Inflammatory macrophage treated with lipopolysaccharide for 1 hour (primary cell): ENCODE data around the gene PRR33.

Source experiments
- DNase-seq, 2 donors: peaks; one replicate each; pipeline ENCODE4 v3.0.0-alpha.2; 2020 to 2022

Gene PRR33

DNA sequence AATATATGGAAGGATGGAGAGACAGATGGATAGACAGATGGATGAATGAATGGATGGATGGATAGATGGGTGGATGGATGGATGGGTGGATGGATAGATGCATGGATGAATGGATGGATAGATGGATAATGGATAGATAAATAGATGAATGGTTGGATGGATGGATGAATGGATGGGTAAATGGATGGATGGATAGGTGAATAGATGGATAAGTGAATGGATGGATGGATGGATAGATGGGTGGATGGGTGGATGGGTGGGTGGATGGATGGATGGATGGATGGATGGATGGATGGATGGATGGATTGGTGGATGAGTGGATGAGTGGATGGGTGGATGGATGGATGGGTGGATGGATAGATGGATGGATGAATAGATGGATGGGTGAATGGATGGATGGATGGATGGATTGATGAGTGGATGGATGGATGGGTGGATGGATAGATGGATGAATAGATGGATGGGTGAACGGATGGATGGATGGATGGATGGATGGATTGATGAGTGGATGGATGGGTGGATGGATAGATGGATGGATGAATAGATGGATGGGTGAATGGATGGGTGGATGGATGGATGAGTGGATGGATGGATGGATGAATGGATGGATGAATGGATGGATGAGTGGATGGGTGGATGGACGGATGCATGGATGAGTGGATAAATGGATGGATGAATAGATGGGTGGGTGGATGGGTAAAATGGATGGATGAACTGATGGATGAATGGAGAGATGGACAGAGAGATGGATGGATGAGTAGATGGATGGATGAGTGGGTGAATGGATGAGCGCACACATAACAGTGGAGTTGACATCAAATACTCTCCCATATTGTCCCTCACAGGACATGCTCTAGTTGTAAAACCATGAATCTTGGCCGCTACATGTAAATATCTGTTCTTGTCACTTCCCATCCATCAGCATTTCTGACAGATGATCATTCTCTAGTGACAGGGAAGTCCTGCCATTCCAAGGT is 30.0 kb downstream of the PRR33 start:
- no peak for DNase-seq

DNA sequence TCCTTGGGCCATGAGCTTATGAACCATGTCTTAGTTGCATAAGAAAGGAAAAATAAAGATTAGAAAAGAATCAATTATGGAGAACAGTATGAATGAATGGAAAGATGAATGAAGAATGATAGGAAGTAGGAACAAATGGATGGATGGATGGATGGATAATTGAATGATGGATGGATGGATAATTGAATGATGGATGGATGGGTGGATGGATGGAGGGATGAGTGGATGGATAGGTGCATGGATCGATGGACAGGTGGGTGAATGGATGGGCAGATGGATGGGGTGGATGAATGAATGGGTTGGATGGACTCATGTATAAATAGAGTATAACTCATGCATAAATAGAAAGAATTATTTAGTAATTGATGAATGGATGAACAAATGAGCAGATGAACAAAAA is 31.6 kb downstream of the PRR33 start:
- no peak for DNase-seq

DNA sequence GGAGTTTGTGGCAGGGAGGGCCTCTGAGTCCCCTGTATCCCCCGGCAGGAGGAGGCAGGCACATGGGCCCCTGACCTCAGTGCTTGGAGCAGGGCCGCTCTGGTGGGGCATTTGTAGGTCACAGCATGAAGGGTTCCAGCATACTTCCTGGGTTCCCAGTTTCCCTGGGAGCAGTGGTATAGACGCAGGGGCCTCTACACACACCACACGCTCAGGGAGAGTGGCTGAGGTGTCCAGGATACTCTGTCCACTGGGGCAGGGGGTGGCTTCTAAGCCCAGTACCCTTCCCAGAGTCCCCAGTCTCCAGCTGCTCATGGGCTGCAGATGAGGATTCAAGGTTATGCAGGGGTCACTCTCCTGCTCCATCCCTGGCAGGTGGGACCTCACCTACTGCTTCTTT is 32.7 kb downstream of the PRR33 start:
- no peak for DNase-seq

DNA sequence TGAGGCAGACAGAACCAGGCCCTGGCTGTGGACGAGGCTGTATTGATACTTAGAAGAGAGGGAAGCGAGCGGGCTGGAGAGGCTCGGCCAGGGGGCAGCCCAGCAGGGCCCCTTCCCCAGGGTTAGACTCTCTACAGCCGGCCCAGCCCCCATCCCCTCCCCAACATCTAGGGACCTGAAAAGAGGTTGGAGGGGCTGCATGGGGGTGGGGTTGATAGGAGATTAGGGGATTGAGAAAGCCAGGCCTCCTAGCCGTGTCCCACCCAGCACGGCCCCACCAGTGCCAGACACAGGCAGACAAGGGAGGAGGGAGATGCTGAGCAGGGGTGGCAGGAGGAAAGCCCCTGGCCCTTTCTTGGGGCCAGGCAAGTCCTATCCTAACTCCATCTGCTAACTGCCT is 33.1 kb downstream of the PRR33 start:
- no peak for DNase-seq

GRCh38 chr11:1858154-1858553 is 33.5 kb downstream of the PRR33 start:
- DNase-seq, result peak; percentile 49 to 55

DNA sequence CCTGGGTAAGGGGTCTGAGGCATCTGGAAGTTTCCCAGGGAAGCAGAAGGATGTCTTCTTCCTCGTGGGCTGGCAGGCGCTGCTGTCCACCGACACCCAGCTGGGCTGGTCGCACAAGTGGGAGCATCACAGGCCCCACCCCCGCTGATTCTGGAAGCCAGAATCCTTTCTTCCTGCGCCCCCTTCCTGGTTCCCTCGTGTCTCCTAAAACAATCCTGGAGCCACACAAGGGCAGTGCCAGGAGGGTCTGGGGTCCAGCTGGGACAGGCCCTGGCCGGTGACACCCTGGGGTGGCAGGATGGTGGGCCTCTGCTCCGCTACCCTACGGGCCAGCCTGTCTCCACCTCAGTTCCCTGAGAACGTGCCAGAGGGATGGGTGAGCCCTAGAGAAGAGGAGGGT is 34.6 kb downstream of the PRR33 start:
- DNase-seq, result no peak

- DNase-seq, result no peak
Observed at GRCh38 chr11:1856306-1857005, 35.2 kb downstream of the PRR33 start.

- DNase-seq, result no peak
Observed at GRCh38 chr11:1855886-1856265, 35.8 kb downstream of the PRR33 start.

- DNase-seq, result peak; percentile 43 to 83
Observed at GRCh38 chr11:1854949-1855885, 36.5 kb downstream of the PRR33 start.

- DNase-seq, result no peak
Observed at GRCh38 chr11:1854132-1854948, 37.4 kb downstream of the PRR33 start.

GRCh38 chr11:1853376-1854131 is 38.1 kb downstream of the PRR33 start:
- DNase-seq, result no peak

DNA sequence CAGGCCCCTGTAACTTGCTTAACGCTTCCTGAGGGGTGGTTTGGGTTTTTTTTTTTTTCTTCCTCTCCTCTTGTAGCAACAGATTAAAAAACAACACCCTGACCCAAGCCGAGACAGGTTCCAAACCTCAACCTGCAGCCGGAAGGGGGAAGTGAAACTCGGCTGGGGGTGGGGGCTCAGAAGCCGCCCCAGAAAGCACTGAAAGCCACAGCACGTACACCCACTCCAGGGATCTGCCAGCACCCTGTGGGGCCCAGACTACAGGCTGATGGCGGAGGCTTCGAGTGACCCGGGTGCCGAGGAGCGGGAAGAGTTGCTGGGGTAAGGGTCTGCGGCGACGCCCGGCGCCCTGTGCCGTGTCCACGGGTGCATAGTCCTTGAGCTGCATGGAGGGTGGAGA is 38.8 kb downstream of the PRR33 start, which contains the start of gene LSP1:
LSP1 (plus strand) TSS at position 208 of the 400 bp plus-strand sequence; CDS start at position 269, 61 bp downstream.
- DNase-seq, result peak; percentile 56 to 75

DNA sequence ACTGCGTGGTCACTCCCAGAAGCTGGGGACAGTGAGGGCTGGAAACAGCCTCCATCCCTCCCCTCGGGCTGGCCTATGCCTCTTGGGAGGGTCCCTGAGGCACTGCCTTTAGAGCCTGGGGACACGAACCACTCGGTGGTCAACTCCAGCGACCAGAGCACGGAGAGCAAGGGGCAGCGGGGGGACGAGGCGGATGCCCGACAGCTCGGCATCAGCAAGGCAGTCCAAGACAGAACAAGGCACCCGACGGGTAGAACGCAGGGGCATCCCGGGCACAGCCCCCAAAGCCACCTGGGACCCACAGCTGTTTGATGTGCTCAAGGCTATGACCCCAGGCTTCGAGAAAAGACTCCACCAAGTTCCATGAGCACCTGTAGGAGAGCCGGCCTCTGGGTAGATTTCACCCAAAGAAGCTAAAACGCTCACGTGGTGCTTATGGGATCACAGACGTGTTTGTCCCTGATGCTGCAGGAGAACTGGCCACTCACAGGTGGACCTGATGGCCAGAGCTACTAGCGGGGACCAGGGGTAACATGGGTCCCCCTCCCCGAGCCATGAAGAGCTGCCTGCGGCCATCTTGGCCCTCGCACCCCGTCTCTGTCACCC is 39.3 kb downstream of the PRR33 start:
- DNase-seq, result no peak

DNA sequence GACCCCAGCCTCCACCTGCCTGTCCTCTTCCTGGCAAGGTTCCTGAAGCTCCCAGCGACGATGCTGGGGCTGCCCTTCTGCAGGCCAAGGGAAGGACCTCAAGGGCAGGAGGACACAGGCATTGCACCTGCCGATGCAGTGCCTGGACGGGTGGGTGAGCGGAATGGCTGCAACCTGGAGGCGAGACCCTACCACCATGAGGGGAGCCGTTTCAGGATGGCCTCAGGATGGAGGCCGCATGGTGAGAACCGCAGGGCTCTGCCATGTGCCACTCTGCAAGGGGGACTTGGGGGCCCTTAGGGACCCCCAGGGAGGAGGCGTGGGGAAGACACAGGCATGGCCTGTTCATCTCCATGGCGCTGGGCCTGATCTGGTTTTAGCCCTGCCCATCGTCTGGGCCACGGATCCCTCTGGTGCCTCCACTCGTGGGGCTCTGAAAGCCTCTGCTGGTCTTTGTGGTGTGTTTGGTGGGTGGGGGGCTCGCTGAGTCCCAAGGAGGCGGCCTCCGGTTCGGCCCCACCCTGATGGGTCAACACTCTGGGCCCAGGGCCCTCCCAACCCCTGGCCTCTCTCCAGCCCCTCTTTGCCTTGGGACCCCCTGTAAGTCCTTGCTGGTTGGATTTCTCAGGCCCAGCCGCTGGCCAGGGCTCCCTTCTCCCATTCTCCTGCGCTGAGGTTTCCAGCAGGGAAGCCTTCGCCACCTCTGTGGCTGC is 40.1 kb downstream of the PRR33 start:
- DNase-seq, result no peak

DNA sequence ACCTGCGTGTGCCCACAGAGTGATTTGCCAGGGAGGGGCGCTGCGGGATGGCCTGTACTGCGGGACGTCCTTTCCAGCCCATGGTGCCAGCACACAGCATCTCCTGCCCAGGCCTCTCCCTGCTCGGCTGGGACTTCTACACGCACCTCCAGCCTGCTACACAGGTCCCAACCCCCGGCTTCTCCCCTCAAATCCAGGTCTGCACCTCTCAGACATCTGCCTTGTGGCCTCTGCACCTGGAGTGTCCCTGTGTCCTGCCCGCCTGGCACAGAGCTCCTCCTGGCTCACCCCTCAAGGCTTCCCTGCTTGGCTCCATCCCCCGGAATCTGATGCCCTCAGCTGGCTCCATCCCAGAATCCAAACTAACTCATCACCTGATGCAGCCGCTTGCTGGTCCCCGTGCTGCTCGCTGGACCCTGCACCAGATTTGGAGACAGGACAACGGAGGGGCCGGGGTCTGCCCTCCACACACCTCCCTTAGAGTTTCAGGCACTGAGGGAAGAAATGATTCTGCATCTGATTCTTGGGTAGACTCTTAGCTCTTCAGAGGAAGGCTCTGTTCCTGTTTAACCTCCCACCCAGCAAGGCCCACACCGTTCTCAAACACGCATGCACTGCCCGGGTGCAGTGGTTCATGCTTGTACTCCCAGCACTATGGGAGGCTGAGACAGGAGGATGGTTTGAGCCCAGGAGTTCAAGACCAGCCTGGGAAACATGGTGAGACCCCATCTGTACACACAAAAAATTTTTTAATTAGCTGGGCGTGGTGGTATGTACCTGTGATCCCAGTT is 42.9 kb downstream of the PRR33 start:
- DNase-seq, result no peak

- DNase-seq, result peak; percentile 14 to 29
Observed at GRCh38 chr11:1847926-1848639, 43.6 kb downstream of the PRR33 start.

DNA sequence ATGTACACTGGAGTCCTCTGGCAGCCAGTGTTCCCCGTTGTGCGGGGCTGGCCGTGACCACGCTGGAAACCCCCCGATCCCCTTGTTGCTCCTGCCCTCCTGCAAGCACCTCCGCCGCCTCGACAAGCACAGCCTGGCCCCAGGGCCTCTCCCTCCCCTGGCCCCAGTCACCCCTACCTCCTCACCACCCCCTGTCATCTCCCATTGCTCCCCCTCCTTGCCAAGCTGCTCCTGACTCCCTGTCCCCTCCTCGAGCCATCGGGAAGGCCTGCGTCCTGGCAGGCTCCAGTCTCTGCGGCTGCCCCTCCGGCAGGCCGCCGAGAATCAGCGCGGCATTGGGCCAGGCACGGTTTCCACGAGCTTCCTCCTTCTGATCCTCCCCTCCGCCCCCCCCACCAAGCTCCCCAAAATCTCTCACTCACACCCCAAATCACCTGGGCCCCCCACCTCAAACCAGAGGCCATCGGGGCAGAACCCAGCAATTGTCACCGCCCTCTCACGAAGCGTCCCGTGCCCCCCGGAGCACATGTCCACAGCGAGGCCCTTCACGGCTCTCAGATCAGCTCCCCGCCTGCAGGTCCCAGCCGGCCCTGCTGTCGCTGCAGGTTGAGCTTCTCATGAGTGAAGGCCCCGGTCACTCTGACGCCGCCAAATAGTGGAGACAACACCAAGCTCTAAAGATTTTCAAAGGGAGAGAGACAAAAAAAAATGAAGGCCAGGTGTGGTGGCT is 44.5 kb downstream of the PRR33 start:
- no peak for DNase-seq

DNA sequence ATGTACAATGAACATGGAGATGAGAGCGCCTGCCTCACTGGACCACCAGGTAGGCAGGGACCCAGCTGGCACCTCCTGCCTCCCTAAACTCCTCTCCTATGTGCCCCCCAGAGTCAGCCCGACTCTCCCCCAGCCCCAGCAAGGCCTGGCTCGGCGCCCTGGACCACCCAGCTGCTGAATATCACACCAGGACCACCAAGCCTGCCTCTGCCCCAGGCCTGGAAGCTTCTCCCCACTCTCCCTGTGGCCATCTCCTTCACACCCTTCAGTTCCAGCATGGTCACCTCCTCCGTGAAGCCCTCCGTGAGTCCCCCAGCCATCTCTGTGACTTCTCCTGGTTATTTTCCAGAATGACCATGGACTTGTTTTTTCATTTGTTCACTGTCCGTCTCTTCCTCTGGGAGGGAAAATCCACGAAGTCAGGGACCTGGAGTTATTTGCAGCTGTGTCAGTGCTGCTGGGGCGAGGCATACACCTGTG is 45.2 kb downstream of the PRR33 start:
- DNase-seq, result no peak
